Stimulated activated effector memory CD8-positive, alpha-beta T cell treated with anti-CD3 and anti-CD28 coated beads, Interleukin-12 subunit alpha, Interleukin-12 subunit beta, amount 100 ng/mL, for 72 hours (primary cell): ENCODE measurements around the gene PPP6C.

ENCODE experiments used
- ATAC-seq: fragments of 150-1000 bp; cut with Tn5 transposase; 2 replicates; pipeline ENCODE4 v1.10.0; 2021
- DNase-seq, 2 donors: peaks; one replicate each; pipeline ENCODE4 v3.0.0; 2021 to 2022; ENCODE audit warnings: low spot score in 2 of 2
- H3K27ac Mint-ChIP-seq: one replicate; pipeline ENCODE4 v1.8.0; 2022; ENCODE audit warnings: mild to moderate bottlenecking, mixed read lengths
- H3K36me3 Mint-ChIP-seq: one replicate; pipeline ENCODE4 v1.8.0; 2022; ENCODE audit warnings: mild to moderate bottlenecking, mixed read lengths
- H3K4me1 Mint-ChIP-seq: one replicate; pipeline ENCODE4 v1.8.0; 2022; ENCODE audit warnings: mixed read lengths
- H3K4me3 Mint-ChIP-seq: one replicate; pipeline ENCODE4 v1.8.0; 2022; ENCODE audit warnings: mild to moderate bottlenecking, mixed read lengths
- H3K9me3 Mint-ChIP-seq: one replicate; pipeline ENCODE4 v1.8.0; 2022; ENCODE audit warnings: mixed read lengths

PPP6C gene

GRCh38 chr9:125161284-125161918 lies 28.2 kb downstream of the PPP6C start:
- H3K36me3 Mint-ChIP-seq: peaks cover 77% of the 10 kb centered on the region
- no peak for DNase-seq
- ATAC-seq: no peak
- H3K27ac Mint-ChIP-seq: peak overlapping the region; percentile 69
- H3K4me1 Mint-ChIP-seq: no peaks in the 10 kb centered on the region
- no peaks in the 10 kb centered on the region for H3K9me3 Mint-ChIP-seq
- no peak overlapping the region for H3K4me3 Mint-ChIP-seq

DNA sequence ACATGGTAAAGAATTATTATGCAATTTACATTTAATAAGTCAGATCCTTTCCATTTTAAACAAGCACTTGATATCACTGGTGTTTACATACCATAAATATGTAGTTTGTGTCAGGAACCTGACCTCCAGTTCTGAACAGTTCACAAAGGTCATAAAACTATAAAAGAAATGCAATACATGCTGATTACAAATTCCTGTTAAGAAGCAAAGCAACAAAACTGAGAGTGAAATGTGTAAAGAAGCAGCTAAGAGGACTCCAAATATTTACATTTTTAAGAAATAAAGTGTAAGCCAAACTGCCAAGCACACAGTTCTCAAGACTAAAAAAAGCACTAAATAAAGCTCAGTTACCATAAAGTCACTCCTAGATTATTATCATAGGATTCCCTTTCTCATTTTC lies 28.9 kb downstream of the PPP6C start:
- DNase-seq (no peak), ATAC-seq (no peak)
- Mint-ChIP-seq H3K36me3 (peaks cover 75% of the 10 kb centered on the region), H3K27ac (peak overlapping the region; percentile 69), H3K9me3 (no peaks in the 10 kb centered on the region), H3K4me3 (no peak overlapping the region), H3K4me1 (no peaks in the 10 kb centered on the region)

- Mint-ChIP-seq H3K4me1 (no peaks in the 10 kb centered on the region), H3K4me3 (no peak overlapping the region), H3K27ac (no peak overlapping the region), H3K9me3 (no peaks in the 10 kb centered on the region), H3K36me3 (peaks cover 82% of the 10 kb centered on the region)
- DNase-seq (no peak), ATAC-seq (no peak)
Measured at GRCh38 chr9:125156551-125156950, 33.1 kb downstream of the PPP6C start.

DNA sequence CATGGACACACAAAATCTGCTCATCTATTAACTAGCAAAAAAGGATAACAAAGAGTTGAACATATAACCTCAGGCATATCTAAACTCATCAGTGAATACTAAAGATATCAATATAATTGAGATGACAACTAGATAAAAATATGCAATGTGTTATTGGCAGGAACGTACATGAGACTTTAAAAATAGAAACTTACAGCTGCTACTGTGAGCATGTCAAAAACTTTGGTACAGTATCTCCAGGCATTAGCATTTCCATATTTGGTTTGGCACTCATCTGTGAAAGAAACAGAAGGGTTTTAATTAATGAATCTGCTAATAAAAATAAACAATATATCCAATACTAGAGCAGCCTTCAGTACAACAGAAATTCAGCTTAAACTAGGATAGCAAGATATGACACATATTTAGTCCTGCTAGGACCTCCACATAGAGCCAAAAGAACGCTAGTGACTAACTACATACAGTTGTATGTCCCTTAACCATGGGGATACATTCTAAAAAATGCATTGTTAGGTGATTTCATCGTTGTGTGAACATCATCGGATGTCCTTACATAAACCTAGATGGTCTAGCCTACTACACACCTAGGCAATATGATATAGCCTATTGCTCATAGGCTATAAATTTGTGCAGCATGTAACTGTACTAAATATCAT lies 35.8 kb downstream of the PPP6C start:
- Mint-ChIP-seq H3K9me3 (no peaks in the 10 kb centered on the region), H3K4me3 (no peak overlapping the region), H3K27ac (no peak overlapping the region), H3K4me1 (no peaks in the 10 kb centered on the region), H3K36me3 (peaks cover 93% of the 10 kb centered on the region)
- DNase-seq (no peak), ATAC-seq (no peak)

DNA sequence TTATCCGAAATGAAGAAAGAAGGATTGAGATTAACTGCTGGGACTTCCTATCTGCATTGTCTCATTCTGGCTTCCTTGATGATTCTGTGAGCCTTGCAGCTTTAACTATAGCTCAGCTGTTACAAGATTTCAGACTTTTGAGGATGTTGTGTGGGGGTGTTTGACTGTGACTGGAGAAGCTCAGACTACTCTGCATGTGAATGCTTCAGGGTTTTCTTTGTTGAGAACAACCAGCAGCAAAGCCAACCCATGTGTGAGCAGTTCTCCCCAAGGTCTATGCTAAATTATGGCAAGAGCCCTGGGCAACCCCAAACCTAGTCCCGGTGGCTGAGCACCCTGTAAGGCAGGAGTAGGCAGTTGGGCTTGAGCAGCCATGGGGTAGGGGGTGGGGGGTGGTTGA lies 37.9 kb downstream of the PPP6C start:
- no peak overlapping the region for H3K4me3 Mint-ChIP-seq
- peak overlapping the region; percentile 63 for H3K27ac Mint-ChIP-seq
- no peaks in the 10 kb centered on the region for H3K9me3 Mint-ChIP-seq
- H3K4me1 Mint-ChIP-seq: no peaks in the 10 kb centered on the region
- H3K36me3 Mint-ChIP-seq: peaks cover 74% of the 10 kb centered on the region
- no peak for ATAC-seq
- no peak for DNase-seq

- no peak overlapping the region for H3K27ac Mint-ChIP-seq
- ATAC-seq (no peak), DNase-seq (no peak)
Measured at GRCh38 chr9:125150349-125151245, 39.0 kb downstream of the PPP6C start.

DNA sequence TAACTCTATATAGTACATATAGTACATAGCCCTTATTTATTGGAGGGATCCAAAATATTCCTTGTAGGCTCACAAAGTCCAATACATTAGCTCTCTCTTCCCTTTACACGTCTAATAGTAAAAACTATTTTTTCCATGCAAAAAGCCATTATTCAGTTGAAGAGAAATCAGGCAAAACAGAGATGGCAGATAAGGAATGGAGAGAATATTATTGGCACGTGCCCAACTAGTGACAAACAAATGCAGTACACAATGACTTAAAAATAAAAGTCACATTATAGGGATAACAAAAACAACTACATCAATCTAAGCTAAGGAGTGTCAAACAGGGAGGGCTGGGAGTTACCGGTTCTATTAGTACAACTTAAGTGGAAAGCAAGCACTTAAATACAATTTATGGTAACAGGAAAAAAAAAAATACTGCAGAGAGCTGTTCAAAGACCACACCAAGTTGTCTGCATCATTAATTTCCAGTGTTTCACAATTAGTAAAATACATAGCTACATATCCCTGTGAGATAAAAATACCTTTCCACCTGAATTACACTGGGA lies 42.1 kb downstream of the PPP6C start:
- ATAC-seq (no peak), DNase-seq (no peak)
- no peaks in the 10 kb centered on the region for H3K9me3 Mint-ChIP-seq
- H3K27ac Mint-ChIP-seq: peak overlapping the region; percentile 3
- no peak overlapping the region for H3K4me3 Mint-ChIP-seq
- peaks cover 12% of the 10 kb centered on the region for H3K4me1 Mint-ChIP-seq
- H3K36me3 Mint-ChIP-seq: peaks cover 45% of the 10 kb centered on the region

More at GRCh38 chr9:125150349-125151245, 39.0 kb downstream of the PPP6C start:
- no peaks in the 10 kb centered on the region for H3K4me1 Mint-ChIP-seq
- no peak overlapping the region for H3K4me3 Mint-ChIP-seq
- peaks cover 66% of the 10 kb centered on the region for H3K36me3 Mint-ChIP-seq
- H3K9me3 Mint-ChIP-seq: no peaks in the 10 kb centered on the region

- no peak for ATAC-seq
- H3K4me3 Mint-ChIP-seq: no peak overlapping the region
- no peak for DNase-seq
- H3K4me1 Mint-ChIP-seq: peaks cover 18% of the 10 kb centered on the region
- H3K36me3 Mint-ChIP-seq: peaks cover 35% of the 10 kb centered on the region
- H3K9me3 Mint-ChIP-seq: no peaks in the 10 kb centered on the region
- peak overlapping the region; percentile 39 for H3K27ac Mint-ChIP-seq
Measured at GRCh38 chr9:125146247-125146646, 43.4 kb downstream of the PPP6C start.

DNA sequence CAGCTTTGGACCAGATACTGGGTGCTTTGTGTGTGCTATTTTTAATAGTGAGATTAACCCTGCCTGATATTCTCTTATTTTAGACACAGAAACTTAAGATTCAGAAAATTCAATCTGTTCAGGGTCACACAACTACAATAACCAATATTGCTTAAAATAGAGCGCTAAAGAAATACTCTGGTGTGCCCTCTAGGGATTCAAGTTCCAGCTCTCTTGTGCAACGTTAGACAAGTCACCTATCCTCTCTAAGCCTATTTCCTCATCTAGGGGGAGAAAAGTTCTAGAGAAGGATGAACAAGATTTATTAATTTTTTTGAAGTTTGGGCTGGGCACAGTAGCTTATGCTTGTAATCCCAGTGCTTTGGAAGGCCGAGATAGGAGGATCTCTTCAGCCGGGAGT lies 44.2 kb downstream of the PPP6C start:
- peaks cover 27% of the 10 kb centered on the region for H3K36me3 Mint-ChIP-seq
- ATAC-seq: no peak
- H3K4me3 Mint-ChIP-seq: no peak overlapping the region

GRCh38 chr9:125143377-125144090 lies 46.1 kb downstream of the PPP6C start, which contains the start of gene SCAI:
SCAI (minus strand) TSS chr9:125143528; CDS start chr9:125143437, 91 bp downstream.
- ATAC-seq: peak; percentile 100
- peak within 1 kb of the TSS; percentile 82 for H3K27ac Mint-ChIP-seq
- peaks cover 18% of the 10 kb centered on the region for H3K4me1 Mint-ChIP-seq
- H3K9me3 Mint-ChIP-seq: no peaks in the 10 kb centered on the region
- H3K36me3 Mint-ChIP-seq: peaks cover 11% of the 10 kb centered on the region
- peak; percentile 91 to 99 for DNase-seq
- peak within 1 kb of the TSS; percentile 92 for H3K4me3 Mint-ChIP-seq

More for the DNA sequence above, 44.2 kb downstream of the PPP6C start:
- Mint-ChIP-seq H3K9me3 (no peaks in the 10 kb centered on the region), H3K27ac (no peak overlapping the region), H3K4me1 (peaks cover 18% of the 10 kb centered on the region)
- no peak for DNase-seq

- ATAC-seq: peak; percentile 47
- H3K36me3 Mint-ChIP-seq: peaks cover 11% of the 10 kb centered on the region
- H3K9me3 Mint-ChIP-seq: no peaks in the 10 kb centered on the region
- peak overlapping the region; percentile 92 for H3K4me3 Mint-ChIP-seq
- H3K27ac Mint-ChIP-seq: peak overlapping the region; percentile 82
- DNase-seq: peak in 1 of 2 donors; percentile 52
- peaks cover 18% of the 10 kb centered on the region for H3K4me1 Mint-ChIP-seq
Measured at GRCh38 chr9:125142560-125143376, 46.8 kb downstream of the PPP6C start.

GRCh38 chr9:125141751-125142150 lies 47.9 kb downstream of the PPP6C start:
- Mint-ChIP-seq H3K27ac (no peak overlapping the region), H3K4me1 (peaks cover 18% of the 10 kb centered on the region), H3K4me3 (peak overlapping the region; percentile 92), H3K36me3 (peaks cover 11% of the 10 kb centered on the region), H3K9me3 (no peaks in the 10 kb centered on the region)
- no peak for DNase-seq
- ATAC-seq: no peak

- Mint-ChIP-seq H3K9me3 (no peaks in the 10 kb centered on the region), H3K4me3 (no peak overlapping the region), H3K4me1 (peaks cover 18% of the 10 kb centered on the region), H3K36me3 (peaks cover 11% of the 10 kb centered on the region), H3K27ac (no peak overlapping the region)
- ATAC-seq (no peak), DNase-seq (no peak)
Measured at GRCh38 chr9:125141251-125141650, 48.4 kb downstream of the PPP6C start.

DNA sequence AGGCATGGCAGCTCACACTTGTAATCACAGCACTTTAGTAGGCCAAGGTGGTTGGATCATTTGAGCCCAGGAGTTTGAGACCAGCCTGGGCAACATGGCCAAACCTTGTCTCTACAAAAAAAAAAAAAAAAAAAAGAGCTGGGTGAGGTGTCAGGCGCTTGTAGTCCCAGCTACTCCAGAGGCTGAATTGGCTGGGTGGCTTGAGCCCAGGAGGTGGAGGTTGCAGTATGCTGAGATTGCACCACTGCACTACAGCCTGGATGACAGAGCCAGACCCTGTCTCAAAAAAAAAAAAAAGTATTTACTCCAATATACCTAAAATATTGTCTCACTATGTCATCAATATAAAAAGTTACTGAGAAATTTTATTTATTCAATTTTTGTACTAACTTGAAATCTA lies 49.0 kb downstream of the PPP6C start:
- no peak for ATAC-seq

More for the DNA sequence above, 49.0 kb downstream of the PPP6C start:
- peaks cover 11% of the 10 kb centered on the region for H3K36me3 Mint-ChIP-seq
- H3K9me3 Mint-ChIP-seq: no peaks in the 10 kb centered on the region
- H3K27ac Mint-ChIP-seq: no peak overlapping the region
- no peak overlapping the region for H3K4me3 Mint-ChIP-seq
- no peak for DNase-seq
- peaks cover 18% of the 10 kb centered on the region for H3K4me1 Mint-ChIP-seq
